NCI-H187 (cell line): ENCODE results near the gene SBF2.
"Not testable (repeated sequence)": the region's sequence is repeated elsewhere in the genome, so short reads cannot be mapped to it uniquely, and the experiment has no call there.

Experiments used
- DNase-seq, 2 experiments: peaks; one replicate each; lab custom pipeline; 2025; lab: John Stamatoyannopoulos, UW

Gene SBF2

DNA sequence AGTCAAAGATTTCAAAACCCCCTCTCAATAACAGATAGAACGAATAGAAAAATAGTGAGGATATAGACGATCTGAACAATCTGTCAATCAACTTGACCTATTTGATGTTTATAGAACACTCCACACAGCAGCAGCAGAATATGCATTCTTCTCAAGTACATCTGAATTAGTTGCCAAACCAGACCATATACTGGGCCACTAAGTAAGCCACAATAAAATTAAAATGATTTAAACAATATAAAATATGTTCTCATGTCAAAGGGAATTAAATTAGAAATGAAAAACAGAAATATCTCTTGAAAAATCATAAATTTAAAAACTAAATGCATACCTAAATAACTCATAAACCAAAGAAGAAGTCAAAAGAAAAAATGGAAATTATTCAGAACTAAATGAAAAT is 229.2 kb downstream of the SBF2 start:
- no peak for DNase-seq

- no peak for DNase-seq
Measured at GRCh38 chr11:10058356-10058755, 235.7 kb downstream of the SBF2 start.

- DNase-seq, result no peak
Measured at GRCh38 chr11:10051868-10052586, 242.0 kb downstream of the SBF2 start.

DNA sequence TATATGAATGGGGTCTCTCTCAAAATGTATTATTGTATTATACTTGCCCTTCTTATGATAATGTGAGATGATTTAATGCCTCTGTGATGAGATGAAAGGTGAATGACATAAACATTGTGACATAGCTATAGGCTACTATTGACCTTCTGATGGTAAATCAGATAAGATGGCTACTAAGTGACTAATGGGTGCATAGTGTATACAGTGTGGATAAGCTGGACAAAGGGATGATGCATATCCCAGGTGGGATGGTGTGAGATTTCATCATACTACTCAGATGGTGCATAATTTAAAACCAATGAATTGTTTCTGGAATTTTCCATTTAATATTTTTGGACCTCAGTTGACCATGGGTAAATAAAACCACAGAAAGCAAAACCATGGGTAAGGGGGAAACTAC is 243.5 kb downstream of the SBF2 start:
- DNase-seq, result no peak

DNA sequence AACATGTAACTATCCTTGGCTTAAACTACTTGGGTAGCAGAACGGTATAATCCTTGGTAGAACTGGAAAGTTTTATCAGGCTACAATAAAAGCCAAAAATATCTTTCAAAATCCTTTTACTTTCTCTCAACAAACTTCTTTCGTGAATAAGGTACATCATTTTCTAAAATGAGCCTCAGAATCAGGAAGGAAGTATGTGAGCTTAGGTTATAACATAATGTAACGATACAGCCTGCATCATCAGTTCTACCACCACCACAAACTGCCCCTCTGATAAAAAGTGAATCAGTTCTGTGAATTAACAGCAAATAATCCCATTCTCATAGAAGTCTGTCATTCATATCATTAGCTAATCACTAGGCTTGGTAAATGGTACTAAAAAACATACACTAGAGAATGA is 244.3 kb downstream of the SBF2 start:
- no peak for DNase-seq

DNA sequence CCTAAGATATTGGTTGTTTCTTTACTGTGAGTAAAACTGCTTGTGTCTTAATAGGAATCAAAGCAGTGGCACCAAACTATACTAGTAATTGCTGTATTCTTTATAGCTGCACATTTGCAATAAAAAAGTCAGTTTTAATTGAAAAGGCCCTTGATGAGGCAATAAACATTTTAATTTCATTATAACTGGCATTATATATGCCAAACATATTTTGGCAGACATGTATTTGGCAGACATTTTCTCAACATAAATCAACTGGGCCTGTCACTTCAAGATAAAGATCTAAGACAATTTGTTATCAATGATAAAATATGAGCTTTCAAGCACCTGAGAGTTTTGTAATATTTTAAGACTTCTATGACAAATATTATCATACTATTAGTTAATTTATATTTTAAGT is 245.7 kb downstream of the SBF2 start:
- DNase-seq, result no peak

GRCh38 chr11:10044618-10045017 is 249.4 kb downstream of the SBF2 start:
- DNase-seq, result no peak

DNA sequence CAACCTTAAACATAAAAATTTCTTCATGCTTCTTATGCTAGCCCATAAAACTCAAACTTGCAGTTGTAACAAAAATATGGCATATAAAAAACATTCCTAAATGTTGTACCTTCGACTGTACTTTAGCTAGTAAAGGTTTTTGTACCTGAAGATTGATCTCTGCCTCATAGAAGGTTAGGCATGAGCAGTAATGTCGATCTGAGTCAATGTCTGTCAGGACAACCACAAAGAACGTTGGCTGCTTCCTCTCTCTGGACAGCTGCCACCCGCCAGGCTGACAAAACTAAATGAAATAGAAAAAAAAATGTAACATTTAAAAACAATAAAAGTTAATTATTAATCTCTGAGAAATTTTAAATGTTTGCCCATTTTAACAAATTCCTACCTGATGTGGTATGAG is 251.3 kb downstream of the SBF2 start:
- no peak for DNase-seq

DNA sequence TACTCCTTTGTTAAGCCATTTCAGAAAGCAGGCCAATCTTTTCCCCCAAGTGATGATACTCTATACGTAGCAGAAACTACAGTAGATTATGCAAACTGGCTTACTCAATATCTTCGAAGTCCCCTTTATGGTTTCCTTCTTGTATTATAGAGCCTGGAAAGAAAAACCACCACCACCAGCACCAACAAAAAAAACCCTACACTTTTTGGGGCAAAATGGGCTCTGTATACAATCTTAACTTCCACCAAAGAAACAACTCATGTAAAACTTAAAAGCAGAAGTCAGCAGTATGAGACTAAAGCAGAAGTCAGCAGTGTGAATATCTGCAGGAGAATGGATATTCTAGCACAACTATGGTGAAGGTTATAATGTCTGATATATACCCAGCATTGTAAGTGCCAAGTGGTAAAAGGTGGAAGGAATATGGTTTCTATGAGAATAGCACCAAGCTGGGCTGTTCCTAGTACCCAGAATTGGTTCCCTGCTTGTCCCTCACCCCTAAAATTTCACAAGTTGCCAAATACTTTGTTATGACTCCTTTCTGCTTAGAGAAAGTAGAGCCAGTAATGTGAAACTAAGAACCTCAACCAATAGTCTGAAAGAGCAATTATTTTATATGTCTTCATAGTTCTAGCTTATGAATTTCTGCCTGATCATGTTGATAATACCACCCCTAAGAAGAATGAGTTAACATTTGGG is 252.1 kb downstream of the SBF2 start:
- no peak for DNase-seq

GRCh38 chr11:10041332-10041731 is 252.7 kb downstream of the SBF2 start:
- no peak for DNase-seq

- DNase-seq, result no peak
Measured at GRCh38 chr11:10038521-10039302, 255.3 kb downstream of the SBF2 start.

DNA sequence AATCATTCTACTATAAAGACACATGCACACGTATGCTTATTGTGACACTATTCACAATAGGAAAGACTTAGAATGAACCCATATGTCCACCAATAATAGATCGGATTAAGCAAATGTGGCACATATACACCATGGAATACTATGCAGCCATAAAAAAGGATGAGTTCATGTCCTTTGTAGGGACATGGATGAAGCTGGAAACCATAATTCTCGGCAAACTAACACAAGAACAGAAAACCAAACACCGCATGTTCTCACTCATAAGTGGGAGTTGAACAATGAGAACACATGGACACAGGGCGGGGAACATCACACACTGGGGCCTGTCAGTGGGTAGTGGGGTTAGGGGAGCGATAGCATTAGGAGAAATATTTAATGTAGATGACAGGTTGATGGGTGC is 258.1 kb downstream of the SBF2 start:
- not testable (repeated sequence) for DNase-seq

- no peak for DNase-seq
Measured at GRCh38 chr11:10032935-10033334, 261.1 kb downstream of the SBF2 start.

DNA sequence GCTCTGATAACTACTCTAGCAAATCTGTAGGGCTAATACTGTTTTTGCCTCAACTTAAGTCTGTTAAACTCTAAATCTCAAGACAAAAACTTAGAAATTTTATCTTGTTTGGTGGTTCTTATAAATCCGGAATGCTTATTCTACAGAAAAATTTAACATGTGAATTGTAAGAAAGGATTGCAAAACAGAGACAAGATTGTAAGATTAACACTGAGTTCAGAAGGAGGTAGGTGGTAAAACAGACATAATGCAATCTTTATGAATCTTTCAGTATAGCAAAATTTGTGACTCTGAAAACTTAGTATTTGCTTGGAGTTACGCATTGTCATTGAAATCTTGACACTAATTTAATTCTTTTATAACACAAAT is 263.9 kb downstream of the SBF2 start:
- no peak for DNase-seq

DNA sequence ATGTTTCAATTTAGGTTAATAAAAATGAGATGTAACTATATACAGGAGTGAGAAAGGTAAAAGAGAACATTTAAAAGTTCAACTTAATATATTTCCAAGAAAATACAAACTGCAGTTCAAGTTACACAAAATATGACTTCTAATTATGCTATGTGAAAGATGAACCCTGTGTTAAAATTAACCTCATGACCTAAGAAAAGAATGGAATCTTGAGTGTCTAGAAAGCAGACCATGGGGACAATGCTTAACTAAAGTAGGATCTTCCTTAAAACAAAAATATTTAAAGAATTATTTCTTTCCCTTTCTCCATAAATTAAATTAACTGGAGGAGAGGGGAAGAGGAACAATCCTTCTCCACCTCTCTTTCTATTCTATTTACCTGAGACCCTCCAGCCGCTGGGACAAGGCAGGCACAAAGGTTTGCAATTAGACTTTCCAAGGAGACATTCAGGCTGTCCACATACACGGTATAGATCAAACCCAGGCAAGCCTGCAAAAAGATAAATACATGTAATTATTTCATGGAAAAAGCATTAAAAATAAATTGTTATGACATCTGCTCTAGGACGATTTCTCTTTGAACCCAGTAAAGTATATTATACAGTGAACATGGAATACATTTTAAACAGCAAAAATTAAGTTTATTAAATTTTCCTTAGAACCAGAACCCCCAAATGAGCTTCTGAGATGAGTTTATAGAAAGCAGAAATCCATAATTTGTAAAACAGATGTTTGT is 264.5 kb downstream of the SBF2 start:
- no peak for DNase-seq

- no peak for DNase-seq
Measured at GRCh38 chr11:10026514-10026913, 267.5 kb downstream of the SBF2 start.

GRCh38 chr11:10023212-10023611 is 270.8 kb downstream of the SBF2 start:
- DNase-seq, result no peak

GRCh38 chr11:10022764-10023163 is 271.3 kb downstream of the SBF2 start:
- DNase-seq, result no peak

- DNase-seq, result no peak
Measured at GRCh38 chr11:10021563-10021962, 272.5 kb downstream of the SBF2 start.

GRCh38 chr11:10019906-10020682 is 273.9 kb downstream of the SBF2 start:
- no peak for DNase-seq

DNA sequence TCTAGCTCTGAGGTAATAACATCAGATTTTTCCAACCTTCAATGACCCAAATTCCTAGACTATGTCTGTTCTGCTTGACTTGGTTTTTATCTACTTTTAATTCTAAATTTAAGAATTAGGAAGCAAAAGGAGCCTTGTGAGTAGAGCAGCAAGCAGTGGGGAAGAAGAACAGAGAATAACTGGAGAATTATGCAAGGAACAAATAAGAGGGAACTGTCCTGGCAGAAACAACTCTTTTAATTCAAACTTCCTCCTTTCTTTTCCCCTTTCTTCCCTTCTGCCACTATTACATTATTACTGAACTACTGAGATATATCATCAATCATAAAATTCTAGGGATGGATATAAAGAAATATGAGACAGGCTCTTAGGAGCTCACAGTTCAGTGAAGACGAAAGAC is 276.1 kb downstream of the SBF2 start:
- DNase-seq, result no peak

GRCh38 chr11:10017050-10017449 is 277.0 kb downstream of the SBF2 start:
- DNase-seq, result no peak
